GM06990 (cell line): ENCODE measurements around the gene TRIP4.

Source experiments
- DNase-seq: peaks from one replicate; pipeline ENCODE4 v3.0.0-alpha.2; 2011; ENCODE audit not compliant: insufficient read length; ENCODE audit errors: extremely low read depth
- H3K27me3 ChIP-seq: replicated peaks from 2 replicates; pipeline ENCODE4 v1.6.0; 2011; ENCODE audit warnings: low read length; ENCODE audit not compliant: control insufficient read depth, insufficient read depth
- H3K36me3 ChIP-seq: 2 replicates; pipeline ENCODE4 v1.5.1; 2011; ENCODE audit warnings: low read length; ENCODE audit not compliant: control insufficient read depth, insufficient read depth
- H3K4me3 ChIP-seq: replicated peaks from 2 replicates; pipeline ENCODE4 v1.5.1; 2011; ENCODE audit warnings: low read depth, mild to moderate bottlenecking, control low read depth, low read length
- TF ChIP-seq, protein P1 (sequence below): IDR thresholded peaks from 2 replicates; pipeline ENCODE4 v1.5.1; 2011; ENCODE audit warnings: low read length, control low read depth, mild to moderate bottlenecking, inconsistent platforms; ENCODE audit not compliant: insufficient read depth, poor library complexity, severe bottlenecking

Gene TRIP4

GRCh38 chr15:64387562-64388168 lies at the start of gene TRIP4:
Gene TRIP4, plus strand, starts transcription at chr15:64387836. Its CDS starts 28 bp downstream, at chr15:64387864.
- Histone ChIP-seq H3K27me3 (no peaks in the 10 kb centered on the region), H3K4me3 (peak within 1 kb of the TSS; percentile 88), H3K36me3 (no peaks in the 10 kb centered on the region)
- TF ChIP-seq, protein P1, sequence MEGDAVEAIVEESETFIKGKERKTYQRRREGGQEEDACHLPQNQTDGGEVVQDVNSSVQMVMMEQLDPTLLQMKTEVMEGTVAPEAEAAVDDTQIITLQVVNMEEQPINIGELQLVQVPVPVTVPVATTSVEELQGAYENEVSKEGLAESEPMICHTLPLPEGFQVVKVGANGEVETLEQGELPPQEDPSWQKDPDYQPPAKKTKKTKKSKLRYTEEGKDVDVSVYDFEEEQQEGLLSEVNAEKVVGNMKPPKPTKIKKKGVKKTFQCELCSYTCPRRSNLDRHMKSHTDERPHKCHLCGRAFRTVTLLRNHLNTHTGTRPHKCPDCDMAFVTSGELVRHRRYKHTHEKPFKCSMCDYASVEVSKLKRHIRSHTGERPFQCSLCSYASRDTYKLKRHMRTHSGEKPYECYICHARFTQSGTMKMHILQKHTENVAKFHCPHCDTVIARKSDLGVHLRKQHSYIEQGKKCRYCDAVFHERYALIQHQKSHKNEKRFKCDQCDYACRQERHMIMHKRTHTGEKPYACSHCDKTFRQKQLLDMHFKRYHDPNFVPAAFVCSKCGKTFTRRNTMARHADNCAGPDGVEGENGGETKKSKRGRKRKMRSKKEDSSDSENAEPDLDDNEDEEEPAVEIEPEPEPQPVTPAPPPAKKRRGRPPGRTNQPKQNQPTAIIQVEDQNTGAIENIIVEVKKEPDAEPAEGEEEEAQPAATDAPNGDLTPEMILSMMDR: no peak
- DNase-seq: peak; percentile 96

DNA sequence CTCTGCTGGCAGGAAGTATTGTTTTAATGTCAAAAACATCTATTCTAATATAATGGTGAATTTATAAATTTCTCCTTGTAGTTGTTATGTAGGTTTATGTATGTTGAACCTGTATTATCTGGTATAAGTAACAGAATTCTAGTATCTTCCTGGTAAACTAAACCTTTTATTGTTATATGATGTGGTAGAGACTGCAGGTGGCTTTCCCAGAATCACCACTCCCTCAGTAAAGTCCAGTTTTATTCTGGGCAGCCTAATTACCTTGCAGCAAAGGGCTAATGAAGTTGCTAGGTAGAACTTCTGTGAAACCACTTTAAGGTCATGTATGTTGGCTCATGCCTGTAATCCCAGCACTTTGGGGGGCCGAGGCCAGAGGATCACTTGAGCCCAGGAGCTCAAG lies 47.3 kb upstream of the TRIP4 start:
- H3K27me3 ChIP-seq: no peaks in the 10 kb centered on the region
- peaks cover 3% of the 10 kb centered on the region for H3K36me3 ChIP-seq
- no peak overlapping the region for H3K4me3 ChIP-seq
- TF ChIP-seq, protein P1: no peak
- DNase-seq: no peak

DNA sequence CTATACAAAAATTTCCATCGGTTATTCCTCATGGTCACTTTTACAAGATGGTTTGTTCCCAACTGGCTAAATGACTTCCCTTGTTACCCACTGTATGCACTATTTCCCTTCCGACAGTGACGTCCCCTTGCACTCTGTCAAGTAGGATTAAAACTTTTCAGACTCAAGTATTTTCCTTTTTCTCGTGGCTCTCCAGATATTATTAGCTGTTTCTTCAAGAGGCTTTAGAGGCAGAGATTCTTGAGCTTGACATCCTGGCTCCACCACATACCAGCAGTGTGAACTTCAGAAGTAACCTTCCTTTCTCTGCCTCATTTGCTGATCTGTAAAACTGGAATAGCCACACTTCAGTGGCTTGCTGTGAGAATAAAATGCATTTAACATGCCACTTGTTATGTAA lies 45.7 kb upstream of the TRIP4 start:
- H3K27me3 ChIP-seq: no peaks in the 10 kb centered on the region
- peaks cover 3% of the 10 kb centered on the region for H3K36me3 ChIP-seq
- DNase-seq: no peak
- TF ChIP-seq, protein P1: no peak
- H3K4me3 ChIP-seq: no peak overlapping the region

DNA sequence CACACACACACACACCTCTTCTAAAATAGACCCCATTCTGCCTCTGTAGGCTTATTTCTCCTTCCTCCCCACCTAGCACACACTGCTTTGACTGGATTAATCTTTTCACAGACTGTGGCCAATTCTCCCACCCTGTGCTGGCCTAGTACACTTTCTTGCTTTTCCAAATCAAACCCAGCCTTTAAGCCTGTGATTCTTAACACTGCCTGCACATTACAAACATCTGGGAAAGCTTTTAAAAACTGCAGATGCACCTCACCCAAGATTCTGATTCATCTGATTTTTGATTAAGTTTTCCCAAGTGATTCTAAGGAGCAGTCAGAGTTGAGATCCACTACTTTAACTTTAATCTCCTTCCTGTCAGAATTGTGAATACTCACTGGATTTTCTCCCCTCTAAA lies 44.4 kb upstream of the TRIP4 start:
- H3K4me3 ChIP-seq: no peak overlapping the region
- H3K27me3 ChIP-seq: no peaks in the 10 kb centered on the region
- peaks cover 3% of the 10 kb centered on the region for H3K36me3 ChIP-seq
- TF ChIP-seq, protein P1: no peak
- no peak for DNase-seq

DNA sequence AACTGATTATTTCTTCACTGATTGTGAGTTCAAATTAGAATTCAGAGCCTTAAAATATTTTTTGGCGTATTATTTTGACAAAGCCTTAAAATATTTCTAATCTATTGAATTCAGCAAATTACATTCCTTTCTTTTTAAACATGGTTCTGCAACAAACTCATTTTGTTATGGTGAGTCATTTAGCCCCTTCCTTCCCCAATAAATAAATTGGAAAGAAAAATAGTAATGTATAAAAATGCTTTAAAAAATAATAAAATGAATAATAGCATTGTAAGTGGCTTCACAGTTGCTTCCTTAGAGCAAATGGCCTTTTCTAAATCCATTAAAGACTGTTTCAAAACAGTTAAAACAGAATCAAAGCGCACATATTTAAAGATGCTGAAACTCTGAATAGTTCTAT lies 43.8 kb upstream of the TRIP4 start:
- TF ChIP-seq, protein P1: no peak
- no peaks in the 10 kb centered on the region for H3K27me3 ChIP-seq
- no peak for DNase-seq
- no peak overlapping the region for H3K4me3 ChIP-seq
- H3K36me3 ChIP-seq: peaks cover 3% of the 10 kb centered on the region
